NOMO-1 treated with DMSO at 0.1 percent for 48 hours (cell line): ENCODE results near the gene CNTNAP2.
"Not testable (repeated sequence)": the region's sequence is repeated elsewhere in the genome, so short reads cannot be mapped to it uniquely, and the experiment has no call there.

ENCODE experiments used
- DNase-seq: peaks from one replicate; lab custom pipeline; 2025; ENCODE audit not compliant: unreplicated experiment; lab: John Stamatoyannopoulos, UW

CNTNAP2 gene

DNA sequence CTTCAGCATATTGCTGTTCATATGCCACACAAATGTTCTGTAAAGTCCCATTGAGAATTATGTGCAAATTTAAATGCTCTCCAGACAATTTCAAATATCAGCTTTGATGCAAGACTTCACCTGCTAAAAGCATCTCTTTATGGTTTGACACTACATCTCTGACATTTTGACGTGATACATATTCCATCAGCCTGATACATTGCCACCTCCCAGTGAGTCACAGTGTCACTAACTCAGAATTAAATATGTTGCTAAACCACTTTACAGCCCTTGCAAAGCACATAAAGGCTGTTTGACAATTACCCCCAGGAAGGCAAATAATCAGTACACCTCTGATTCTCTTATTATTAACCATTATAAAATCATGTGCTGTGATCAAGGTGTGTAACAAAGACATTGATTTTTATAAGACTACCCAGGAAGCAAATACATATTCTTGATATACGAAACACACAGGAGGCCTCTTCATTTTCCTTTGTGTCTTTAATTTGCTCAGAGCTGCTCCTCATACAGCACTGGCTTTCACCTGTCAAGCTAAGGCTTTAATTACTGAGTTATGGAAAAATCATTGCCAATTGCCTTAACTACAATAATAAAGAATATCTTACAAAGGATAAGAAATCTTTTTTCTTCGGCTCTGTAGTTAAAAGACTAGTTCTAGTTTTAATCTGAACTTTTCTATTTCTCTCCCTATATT, 1926.5 kb downstream of the CNTNAP2 start:
- no peak for DNase-seq

DNA sequence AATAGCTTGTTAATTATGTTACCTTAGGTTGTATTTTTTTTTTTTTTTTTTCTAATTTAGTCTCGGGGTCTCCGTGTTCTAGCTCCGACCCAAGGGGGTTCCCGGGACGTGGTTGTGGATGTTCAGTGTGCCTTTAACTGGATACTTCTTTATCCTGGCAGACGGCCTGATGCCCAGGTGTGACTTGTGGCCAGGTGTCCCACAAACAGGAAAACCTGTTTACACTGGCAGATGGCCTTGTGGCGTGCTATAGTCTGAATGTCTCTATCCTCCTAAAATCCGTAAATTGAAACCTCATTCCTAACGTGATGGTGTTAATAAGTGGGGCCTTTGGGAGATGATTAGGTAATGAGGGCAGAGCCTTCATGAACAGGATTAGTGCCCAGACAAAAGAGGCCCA, 1927.6 kb downstream of the CNTNAP2 start:
- no peak for DNase-seq

DNA sequence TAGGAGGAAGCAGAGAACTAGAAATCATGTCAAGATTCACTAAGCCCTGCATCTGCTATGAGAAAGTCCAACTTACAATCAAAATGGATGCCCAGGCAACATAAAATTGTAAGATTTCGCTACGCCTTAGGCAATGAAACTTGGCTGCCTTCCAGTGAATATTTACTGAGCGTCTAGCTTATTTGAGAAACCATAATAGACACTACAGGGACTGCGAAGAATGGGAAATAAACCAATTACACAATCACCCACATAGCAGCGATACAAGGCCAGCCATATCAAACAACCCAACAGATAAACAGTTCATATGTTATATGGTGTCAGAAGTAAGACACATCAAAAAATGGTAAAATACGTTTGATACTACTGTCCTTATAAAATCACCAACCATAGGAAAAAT, 1928.9 kb downstream of the CNTNAP2 start:
- no peak for DNase-seq

DNA sequence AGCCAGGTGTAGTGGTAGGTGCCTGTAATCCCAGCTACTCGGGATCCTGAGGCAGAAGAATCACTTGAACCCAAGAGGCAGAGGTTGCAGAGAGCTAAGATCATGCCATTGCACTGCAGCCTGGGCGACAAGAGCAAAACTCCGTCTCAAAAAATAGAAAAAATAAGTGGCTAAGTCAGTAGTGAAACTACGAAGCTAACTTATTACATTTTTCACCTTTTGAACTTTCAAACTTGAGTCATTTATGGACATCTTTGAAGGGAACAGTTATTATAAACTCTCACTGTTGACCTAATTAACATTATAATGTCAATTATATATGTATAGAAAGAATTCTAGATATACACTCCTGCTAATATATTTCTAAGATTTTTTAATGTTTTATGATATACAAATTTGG, 1932.5 kb downstream of the CNTNAP2 start:
- DNase-seq: no peak

DNA sequence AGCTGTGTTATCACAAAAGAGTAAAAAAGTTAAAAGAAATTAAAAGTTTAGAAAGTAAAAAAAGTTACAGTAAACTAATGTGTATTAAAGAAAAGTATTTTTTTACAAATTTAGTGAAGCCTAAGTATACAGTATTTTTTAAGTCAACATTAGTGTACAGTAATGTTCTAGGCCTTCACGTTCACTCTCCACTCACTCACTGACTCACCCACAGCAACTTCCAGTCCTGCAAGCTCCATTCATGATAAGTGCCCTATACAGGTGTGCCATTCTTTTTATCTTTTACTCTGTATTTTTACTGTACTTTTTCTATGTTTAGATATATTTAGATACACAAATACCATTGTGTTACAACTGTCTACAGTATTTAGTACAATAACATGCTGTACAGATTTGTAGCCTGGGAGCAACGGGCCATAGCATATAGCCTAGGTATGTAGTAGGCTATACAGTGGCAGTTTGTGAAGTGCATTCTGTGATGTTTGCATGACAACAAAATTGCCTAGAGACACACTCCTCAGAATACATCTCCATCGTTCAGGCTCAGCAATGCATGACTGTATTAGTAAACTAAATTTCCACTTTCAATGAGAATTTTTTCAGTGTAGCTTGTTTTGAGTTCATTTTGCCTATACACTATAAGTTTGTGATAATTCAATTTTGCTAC, 1934.0 kb downstream of the CNTNAP2 start:
- DNase-seq: no peak

DNA sequence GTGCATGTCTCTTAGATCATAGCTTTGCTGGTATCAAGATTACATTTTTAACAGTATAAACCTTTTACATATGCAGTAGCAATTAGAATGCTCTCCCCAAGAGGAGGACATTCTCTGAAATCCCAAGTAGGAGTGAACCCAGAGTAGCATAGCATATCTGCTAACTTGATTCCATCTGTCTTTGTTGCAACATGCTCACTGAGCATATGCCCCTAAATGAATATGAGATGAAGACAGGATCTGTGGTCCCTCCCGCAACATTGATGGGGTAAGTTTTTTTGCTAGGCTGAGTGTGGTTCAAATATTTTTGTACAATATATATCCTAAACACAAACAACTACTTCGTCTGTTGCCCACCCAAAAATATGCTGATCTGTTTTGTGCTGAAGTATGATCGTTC, 1939.8 kb downstream of the CNTNAP2 start:
- no peak for DNase-seq

DNA sequence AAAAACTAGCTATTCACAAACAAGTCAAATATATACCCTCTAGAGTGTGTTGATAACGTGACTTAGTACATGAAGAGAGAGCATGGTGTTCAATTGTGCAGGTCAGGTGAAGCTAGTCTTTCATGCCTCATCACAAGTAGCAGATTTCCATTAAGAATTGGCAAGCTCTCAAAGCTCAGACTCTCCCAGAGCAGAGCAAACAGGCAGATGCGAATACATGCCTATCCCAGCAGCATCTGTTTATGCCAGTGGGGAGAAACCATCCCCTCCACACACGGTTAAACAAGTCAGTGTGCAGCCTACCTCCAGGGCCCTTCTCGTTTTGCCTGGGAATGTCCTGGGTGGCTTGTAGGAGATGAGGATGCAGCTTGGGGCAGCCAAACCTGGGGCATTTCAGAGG, 1941.5 kb downstream of the CNTNAP2 start:
- DNase-seq: no peak

DNA sequence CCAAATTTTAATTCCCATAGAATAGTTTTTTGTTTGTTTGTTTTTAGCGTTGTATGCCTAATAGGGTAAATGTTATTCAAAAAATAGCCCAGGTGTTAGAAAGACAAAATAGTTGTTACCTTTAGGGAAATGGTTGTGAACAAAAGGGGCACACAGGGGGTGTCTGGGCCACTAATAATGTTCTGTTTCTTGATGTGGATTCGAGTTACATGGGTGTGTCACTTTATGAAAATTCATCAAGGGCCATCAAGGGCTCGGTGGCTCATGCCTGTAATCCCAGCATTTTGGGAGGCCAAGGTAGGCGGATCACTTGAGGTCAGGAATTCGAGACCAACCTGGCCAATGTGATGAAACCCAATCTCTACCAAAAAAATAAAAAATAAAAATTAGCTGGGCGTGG, 1942.2 kb downstream of the CNTNAP2 start:
- DNase-seq: no peak

DNA sequence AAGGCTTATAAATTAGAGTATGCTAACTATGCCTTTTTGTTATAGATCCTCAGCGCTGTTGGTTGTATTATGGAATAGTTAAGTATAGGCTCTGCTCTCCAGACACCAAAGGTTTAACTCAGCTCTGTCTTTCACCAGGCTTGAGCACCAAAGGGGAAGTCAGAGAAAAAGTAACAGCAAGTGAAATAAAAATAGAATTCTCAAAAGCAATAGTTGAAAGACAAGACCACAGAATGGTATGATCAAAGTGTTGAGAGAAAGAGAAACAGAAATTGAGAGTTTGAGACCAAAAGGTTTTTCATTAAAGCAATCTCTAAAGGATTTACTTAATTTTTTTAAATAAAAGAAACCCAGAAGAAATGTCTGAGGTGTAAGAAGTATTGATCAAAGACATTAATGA, 1944.1 kb downstream of the CNTNAP2 start:
- peak; percentile 29 for DNase-seq

DNA sequence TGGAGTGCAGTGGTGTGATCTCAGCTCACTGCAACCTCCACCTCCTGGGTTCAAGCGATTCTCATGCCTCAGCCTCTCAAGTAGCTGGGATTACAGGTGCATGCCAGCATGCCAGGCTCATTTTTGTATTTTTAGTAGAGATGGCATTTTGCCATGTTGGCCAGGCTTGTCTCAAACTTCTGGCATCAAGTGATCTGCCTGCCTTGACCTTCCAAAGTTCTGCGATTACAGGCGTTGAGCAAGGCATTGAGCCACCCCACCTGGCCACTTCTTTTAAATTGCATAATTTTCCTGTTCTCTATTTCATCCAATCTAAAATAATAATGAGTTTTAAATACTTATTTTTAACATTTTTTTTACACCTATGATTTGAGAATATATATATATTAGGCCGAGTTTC, 1961.5 kb downstream of the CNTNAP2 start:
- DNase-seq: not testable (repeated sequence)

DNA sequence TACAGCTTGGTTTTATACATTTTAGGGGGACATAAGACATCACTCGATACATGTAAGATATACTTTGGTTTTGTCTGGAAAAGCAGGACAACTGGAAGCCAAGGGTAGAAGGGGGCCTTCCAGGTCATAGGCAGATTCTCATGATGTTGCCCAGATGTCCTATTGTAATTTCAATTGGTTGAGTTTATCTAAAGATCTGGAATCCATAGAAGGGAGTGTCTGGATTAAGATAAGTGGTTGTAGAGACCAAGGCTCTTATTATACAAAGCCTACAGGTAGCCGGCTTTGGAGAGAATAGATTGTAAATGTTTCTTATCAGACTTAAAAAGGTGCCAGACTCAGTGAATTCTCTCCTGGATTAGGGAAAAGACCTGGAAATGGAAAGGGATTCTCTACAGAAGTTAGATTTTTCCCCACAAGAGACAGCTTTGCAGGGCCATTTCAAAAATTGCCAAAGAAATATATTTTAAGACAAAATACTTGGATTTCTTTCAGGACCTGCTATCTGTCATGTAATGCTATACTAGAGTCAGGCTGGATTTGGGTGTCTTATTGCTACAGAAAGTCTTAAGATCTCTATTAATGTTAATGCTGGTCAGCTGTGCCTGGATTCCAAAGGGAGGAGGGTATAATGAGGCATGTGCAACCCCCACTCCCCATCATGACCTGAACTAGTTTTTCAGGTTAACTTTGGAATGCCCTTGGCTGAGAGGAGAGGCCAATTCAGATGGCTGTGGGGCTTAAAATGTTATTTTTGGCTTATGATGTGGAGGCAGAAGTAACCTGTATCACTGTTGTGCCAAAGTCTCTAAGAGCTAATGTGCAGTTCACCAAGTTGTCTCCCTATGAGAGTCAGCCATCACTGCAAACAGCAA, 1962.8 kb downstream of the CNTNAP2 start:
- no peak for DNase-seq

DNA sequence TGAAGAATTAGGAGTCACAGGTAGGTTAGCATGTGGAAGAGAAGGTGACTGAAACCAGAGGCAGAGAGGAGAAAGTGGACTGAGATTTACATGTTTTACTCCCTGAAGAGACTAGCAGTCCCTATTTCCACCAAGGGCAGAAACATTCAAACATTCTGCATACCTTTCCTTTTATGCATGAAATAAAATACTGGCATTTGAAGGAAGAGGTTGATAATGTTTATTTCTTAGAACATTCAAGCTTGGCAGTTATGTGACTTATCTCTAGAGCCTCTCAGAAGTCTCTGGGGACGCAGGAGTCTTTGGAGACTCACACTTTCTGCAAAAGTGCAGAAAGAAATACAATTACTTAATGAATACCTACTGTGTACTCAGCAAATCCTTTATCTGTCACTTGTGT, 1966.8 kb downstream of the CNTNAP2 start:
- DNase-seq: no peak

DNA sequence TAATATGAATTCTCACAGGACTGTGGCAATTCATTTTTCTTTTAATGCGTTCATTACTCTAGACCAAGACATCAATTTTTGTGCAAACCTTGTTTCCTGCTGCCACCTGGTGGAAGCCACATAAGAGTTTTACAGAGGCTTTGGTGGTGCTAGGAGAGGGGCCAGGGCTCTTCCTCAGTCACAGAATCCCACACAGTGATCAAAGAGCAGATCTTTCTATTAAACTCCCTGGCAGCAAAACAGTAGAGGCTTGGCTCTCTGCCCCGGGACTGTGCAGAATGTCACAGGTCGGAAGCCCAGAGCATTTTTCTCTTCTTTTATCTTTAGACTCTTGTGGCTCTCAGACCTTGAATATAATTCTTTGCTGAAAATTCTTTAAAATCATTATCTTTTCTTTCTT, 1967.5 kb downstream of the CNTNAP2 start:
- peak; percentile 29 for DNase-seq

DNA sequence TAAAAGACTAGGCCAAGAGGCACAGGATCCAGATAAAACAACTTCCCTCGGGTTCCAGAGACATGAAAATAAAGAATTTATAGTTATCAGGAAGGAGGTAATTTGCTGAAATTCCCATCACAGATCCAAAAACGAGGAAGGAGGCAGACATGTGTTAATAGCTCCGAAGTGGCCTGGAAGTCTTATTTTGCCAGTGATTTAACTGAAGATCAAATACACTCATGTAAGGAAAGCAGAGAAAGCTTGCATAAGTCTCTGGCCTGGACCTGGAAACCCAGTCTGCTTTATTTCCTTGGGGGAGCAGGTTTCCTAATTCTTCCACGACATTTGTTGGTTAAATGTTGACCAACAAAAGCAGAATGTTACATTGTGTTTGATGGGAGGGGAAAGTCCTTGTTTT, 1975.3 kb downstream of the CNTNAP2 start:
- no peak for DNase-seq

DNA sequence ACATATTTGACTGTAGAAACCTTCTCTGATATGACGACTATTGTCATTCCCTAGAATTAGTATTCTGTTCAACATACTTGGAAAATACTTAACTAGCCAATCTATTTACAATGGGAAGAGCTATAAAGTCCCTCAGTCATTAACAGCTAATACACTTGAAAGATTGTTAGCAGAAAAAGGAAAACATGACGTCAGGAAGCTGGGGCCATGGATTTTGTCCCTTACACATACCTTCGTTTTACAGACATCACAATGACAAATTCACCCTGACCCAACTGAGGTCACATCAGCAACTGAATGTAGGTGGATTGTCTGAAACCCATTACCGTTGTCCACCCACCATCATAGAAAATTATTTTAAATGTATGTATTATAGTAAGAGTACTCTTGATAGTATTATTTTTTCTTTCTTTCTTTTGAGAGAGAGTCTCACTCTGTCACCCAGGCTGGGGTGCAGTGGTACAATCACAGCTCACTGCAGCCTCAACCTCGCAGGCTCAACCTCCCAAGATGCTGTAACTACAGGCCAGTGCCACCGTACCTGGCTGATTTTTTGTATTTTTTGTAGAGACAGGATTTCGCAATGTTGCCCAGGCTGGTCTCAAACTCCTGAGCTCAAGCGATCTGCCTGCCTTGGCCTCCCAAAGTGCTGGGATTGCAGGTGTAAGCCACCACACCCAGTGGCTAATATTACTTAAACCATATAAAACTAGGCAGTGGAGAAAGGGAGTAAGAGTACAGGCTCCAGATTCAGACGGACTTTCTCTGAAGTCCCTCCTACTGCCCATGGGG, 1977.0 kb downstream of the CNTNAP2 start:
- no peak for DNase-seq

DNA sequence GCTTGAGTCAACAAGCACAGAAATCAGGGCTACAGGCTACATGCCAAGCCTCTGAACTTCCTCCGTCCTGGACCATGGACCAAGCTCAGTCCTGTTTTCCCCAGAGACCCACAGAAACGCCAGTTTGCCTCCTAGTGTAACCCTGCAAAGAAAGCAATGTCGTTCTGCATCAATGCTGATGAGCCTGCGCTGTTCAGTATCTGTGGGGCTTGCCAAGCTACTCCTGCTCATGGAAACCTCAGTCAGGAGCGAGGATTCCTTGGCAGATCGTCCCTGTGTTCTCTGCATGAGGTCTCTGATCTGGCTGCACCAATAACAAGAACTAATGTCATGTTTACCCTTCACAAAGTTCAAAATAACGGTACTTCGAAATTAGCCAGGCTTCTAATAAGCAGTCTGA, 1978.5 kb downstream of the CNTNAP2 start:
- no peak for DNase-seq

DNA sequence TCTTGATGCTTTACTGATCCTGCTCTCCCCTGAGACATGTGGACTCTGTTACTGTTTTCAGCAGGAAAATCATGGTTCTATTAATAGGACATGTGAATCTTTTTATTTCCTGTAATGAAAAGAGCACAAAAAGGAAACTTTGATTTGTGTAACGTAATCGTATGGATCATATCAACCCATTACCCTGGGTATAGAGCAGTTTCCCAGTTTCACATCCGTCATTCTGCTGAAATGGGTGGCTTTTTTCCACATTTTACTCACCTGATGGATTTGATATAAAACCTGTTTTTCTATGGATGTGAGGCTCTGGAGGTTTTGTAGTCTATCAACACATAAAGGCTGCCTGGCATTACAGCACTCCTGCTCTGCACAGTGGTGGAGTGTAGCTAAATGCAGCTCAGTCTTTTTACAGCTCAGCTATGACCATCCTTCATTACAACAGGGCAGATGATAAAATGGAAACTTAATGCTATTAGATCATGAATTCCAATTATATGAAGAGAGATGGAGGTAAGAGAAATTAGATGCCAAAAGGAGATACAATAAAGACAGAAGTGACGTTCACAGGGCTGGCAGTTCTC, 1987.6 kb downstream of the CNTNAP2 start:
- no peak for DNase-seq

DNA sequence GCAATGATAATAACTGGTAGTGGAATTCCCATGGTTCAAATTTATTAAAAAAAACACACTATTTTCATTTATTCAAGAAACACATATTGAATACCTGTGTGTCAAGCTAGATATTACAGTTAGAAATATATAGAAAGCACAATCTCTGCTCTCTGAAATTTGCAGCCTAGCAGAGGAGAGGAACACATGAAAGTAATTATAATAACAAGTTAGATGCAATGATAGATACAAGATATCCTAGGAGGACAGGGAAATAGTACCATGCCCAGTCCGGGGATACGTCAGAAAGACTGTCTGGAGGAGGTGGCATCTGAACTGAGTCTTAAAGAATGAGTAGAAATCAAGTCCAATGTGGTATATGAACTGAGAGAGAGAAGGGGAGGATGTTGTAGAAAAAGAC, 1988.3 kb downstream of the CNTNAP2 start:
- DNase-seq: no peak

DNA sequence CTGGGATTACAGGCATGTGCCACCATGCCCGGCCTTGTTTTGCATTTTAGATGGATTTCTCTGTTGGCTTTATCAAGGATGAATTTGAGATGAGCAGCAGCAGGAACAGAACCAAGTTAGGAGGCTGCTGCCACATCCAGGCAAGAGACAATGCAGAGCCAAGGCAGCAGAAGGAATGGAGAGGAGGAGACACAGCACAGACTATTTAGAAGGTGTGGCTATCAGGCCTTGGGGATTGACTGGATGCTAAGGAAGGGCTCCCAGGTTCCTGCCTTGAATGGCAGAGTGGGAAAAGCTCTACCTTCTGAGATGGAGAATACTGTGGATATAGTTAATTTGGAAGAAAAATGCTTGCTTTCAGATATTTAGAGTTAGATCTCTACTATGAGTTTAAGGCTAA, 1989.3 kb downstream of the CNTNAP2 start:
- no peak for DNase-seq

DNA sequence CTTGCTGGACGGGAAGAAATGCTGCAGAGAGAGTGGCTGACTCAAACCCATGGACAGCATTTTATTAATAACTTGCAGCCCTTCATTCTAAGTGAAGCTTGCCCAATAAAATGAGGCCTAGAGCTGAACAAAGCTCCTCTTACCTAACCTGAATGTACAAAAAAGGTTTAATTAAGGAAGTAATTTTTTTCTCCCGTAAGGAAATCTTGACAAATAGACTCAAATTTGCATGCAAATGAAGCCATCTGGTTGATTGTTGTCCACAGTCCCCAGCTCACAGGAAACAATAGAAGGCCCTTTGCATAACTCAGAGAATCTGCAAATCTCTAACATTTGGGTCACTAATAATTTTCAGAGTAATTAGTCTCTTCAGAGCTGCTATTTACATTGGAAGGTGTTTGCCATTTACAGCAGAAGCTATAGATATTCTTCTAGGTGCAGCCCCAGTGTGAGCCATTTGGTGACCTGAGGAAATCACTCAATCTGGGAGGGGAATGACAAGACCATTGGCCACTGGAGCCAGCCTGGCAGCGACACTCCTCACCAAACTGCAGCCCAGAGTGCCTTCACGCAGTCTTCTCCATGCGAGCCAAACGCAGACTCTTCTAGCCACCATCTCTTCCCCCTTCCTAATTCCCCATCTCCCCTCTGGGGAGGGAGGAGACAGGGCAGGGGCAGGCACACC, 1991.0 kb downstream of the CNTNAP2 start:
- no peak for DNase-seq
